Colonic mucosa (tissue), 4 donors: Measurements from ENCODE around the gene PIM2. TPM values are rescaled to one million over a fixed set of nuclear protein-coding genes. Genes with fewer than 3 reads are reported as not detected.

Experiments
- DNase-seq: peaks from one replicate; pipeline ENCODE4 v3.0.0-alpha.2; 2020
- H3K27ac ChIP-seq: fragments of 200-600 bp; one replicate; pipeline ENCODE4 v1.8.0; 2021
- H3K27me3 ChIP-seq: fragments of 200-600 bp; one replicate; pipeline ENCODE4 v1.8.0; 2021
- H3K36me3 ChIP-seq: fragments of 200-600 bp; one replicate; pipeline ENCODE4 v1.8.0; 2021
- H3K4me1 ChIP-seq: fragments of 200-600 bp; one replicate; pipeline ENCODE4 v1.8.0; 2021; ENCODE audit warnings: mild to moderate bottlenecking
- H3K4me3 ChIP-seq: fragments of 200-600 bp; one replicate; pipeline ENCODE4 v1.8.0; 2021
- H3K9ac ChIP-seq, 2 donors: one replicate each; pipeline ENCODE4 v1.7.0; 2013; ENCODE audit warnings: control low read depth in 2 of 2, low read depth in 2 of 2, low read length in 2 of 2
- H3K9me3 ChIP-seq: fragments of 200-600 bp; one replicate; pipeline ENCODE4 v1.8.0; 2021
- intact Hi-C: fragments of 100-400 bp; cut with DNase I; formaldehyde crosslinking; loops from one replicate; pipeline ENCODE4 v1.14.1; 2022
- total RNA-seq, 2 donors: library from RNA; stranded (reverse); fragmentation: NEBNext Ultra II Directional in 1 of 2; extraction: Animal tissue kit (Norgen Biotek cat#: 25700) in 1 of 2; gene quantifications; one replicate each; pipeline ENCODE4 v1.2.1, GENCODE V29; 2021
- TF ChIP-seq, protein P1 (sequence below): fragments of 200-600 bp; IDR thresholded peaks from one replicate; pipeline ENCODE4 v1.8.0; 2022; ENCODE audit warnings: antibody characterized with exemption, mild to moderate bottlenecking
- donor health status: healthy.
- donor health status: DM: no; HTN: no; CAD: no.
- donor health status: DM: no; HTN: no; CAD: no.

Gene PIM2
- total RNA-seq, 2 donors from 2014 or later, result 14.3 to 18.8 TPM

DNA sequence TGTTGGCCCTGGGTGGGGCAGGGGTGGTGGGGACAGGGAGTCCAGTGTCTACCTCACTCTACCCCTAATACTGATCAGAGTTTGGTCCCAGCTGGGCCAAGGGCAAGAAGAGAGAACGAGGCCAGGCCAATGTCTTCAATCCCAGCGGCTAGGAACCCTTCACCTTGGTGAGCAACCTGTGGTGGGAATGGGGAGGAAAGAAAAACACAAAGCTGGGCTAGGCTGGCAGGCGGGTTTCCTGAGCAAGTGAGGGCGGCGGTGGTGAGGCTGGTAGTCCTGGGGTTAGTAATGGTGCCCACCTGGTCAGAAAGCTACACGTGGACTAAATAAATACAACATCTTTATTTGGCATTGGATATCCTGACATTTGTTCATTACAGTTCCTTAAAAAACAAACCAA, 15.5 kb downstream of the PIM2 start:
- no peak overlapping the region for H3K9ac ChIP-seq
- no peaks in the 10 kb centered on the region for H3K36me3 ChIP-seq
- no peaks in the 10 kb centered on the region for H3K27me3 ChIP-seq
- DNase-seq, result no peak
- no peak overlapping the region for H3K27ac ChIP-seq
- H3K9me3 ChIP-seq, result no peaks in the 10 kb centered on the region
- TF ChIP-seq, protein P1, sequence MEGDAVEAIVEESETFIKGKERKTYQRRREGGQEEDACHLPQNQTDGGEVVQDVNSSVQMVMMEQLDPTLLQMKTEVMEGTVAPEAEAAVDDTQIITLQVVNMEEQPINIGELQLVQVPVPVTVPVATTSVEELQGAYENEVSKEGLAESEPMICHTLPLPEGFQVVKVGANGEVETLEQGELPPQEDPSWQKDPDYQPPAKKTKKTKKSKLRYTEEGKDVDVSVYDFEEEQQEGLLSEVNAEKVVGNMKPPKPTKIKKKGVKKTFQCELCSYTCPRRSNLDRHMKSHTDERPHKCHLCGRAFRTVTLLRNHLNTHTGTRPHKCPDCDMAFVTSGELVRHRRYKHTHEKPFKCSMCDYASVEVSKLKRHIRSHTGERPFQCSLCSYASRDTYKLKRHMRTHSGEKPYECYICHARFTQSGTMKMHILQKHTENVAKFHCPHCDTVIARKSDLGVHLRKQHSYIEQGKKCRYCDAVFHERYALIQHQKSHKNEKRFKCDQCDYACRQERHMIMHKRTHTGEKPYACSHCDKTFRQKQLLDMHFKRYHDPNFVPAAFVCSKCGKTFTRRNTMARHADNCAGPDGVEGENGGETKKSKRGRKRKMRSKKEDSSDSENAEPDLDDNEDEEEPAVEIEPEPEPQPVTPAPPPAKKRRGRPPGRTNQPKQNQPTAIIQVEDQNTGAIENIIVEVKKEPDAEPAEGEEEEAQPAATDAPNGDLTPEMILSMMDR, result no peak
- intact Hi-C loops, result no loop called here
- H3K4me3 ChIP-seq, result no peak overlapping the region
- H3K4me1 ChIP-seq, result no peaks in the 10 kb centered on the region

DNA sequence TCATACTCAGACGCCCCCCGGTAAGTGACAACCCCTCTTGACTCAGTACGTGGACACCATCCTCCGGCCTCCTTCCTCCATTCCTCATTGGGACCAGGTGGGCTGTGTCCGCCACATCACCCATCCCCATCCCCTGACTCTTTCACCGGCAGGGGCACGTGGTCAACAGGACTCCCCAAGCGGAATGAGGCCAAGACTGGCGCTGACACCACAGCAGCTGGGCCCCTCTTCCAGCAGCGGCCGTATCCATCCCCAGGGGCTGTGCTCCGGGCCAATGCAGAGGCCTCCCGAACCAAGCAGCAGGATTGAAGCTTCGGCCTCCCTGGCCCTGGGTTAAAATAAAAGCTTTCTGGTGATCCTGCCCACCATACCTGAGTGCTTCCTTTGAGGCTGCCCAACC, 16.0 kb downstream of the PIM2 start:
- Histone ChIP-seq H3K36me3 (no peaks in the 10 kb centered on the region), H3K27ac (no peak overlapping the region), H3K27me3 (no peaks in the 10 kb centered on the region), H3K9ac (no peak overlapping the region), H3K4me3 (no peak overlapping the region), H3K4me1 (no peaks in the 10 kb centered on the region), H3K9me3 (no peaks in the 10 kb centered on the region)
- TF ChIP-seq, protein P1, result no peak
- intact Hi-C loops, result no loop called here
- DNase-seq, result no peak

DNA sequence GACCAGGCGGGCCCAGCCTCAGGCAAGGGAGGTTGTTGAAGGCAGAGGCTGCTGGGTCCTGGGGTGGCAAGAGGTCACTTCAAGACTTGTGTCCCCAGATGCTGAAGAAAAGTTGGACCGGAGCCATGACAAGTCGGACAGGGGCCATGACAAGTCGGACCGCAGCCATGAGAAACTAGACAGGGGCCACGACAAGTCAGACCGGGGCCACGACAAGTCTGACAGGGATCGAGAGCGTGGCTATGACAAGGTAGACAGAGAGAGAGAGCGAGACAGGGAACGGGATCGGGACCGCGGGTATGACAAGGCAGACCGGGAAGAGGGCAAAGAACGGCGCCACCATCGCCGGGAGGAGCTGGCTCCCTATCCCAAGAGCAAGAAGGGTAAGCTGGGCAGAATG, 16.7 kb downstream of the PIM2 start:
- Histone ChIP-seq H3K27me3 (no peaks in the 10 kb centered on the region), H3K27ac (no peak overlapping the region), H3K36me3 (no peaks in the 10 kb centered on the region), H3K9ac (no peak overlapping the region), H3K4me1 (no peaks in the 10 kb centered on the region), H3K4me3 (no peak overlapping the region), H3K9me3 (no peaks in the 10 kb centered on the region)
- TF ChIP-seq, protein P1, result no peak
- DNase-seq, result no peak
- intact Hi-C loops, result no loop called here

DNA sequence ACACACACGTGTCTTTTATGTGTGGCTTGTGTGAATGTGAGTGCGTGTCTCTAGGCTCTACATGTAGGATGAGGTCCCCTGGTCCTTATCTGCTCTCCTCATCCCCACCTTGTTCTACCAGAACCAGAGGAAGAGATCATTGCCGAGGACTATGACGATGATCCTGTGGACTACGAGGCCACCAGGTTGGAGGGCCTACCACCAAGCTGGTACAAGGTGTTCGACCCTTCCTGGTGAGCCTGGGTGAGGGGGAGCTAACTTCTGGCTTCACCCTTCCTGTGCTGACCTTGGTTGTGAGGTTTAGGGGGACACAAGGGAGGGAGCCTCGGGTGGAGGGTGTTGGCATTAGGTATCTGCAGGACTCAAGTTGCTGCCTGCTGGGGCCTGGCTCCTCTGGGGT, 17.8 kb downstream of the PIM2 start:
- no peak overlapping the region for H3K4me3 ChIP-seq
- intact Hi-C loops, result no loop called here
- no peak overlapping the region for H3K27ac ChIP-seq
- H3K9me3 ChIP-seq, result no peaks in the 10 kb centered on the region
- no peaks in the 10 kb centered on the region for H3K4me1 ChIP-seq
- no peaks in the 10 kb centered on the region for H3K36me3 ChIP-seq
- H3K27me3 ChIP-seq, result no peaks in the 10 kb centered on the region
- no peak for DNase-seq
- H3K9ac ChIP-seq, result no peak overlapping the region
- TF ChIP-seq, protein P1, result no peak

DNA sequence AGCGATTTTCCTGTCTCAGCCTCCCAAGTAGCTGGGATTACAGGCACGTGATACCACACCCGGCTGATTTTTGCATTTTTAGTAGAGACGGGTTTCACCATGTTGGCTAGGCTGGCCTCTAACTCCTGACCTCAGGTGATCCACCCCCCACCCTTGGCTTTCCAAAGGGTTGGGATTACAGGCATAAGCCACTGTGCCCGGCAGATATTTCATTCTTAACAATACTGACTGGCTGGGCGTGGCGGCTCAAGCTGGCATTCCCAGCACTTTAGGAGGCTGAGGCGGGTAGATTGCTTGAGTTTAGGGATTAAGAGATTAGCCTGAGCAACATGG, 19.8 kb downstream of the PIM2 start:
- TF ChIP-seq, protein P1, result no peak
- Histone ChIP-seq H3K27me3 (no peaks in the 10 kb centered on the region), H3K9ac (no peak overlapping the region), H3K36me3 (no peaks in the 10 kb centered on the region), H3K4me3 (no peak overlapping the region), H3K9me3 (no peaks in the 10 kb centered on the region), H3K4me1 (no peaks in the 10 kb centered on the region), H3K27ac (no peak overlapping the region)
- intact Hi-C loops, result no loop called here
- DNase-seq, result no peak
